Kidney epithelial cell (primary cell): Measurements from ENCODE around the gene COBLL1. TPM values are rescaled to one million over a fixed set of nuclear protein-coding genes. Genes with fewer than 3 reads are reported as not detected.

Experiments used
- DNase-seq: peaks from one replicate; pipeline ENCODE4 v3.0.0-alpha.2; 2010; ENCODE audit warnings: low read depth
- H3K27me3 ChIP-seq: 2 replicates; pipeline ENCODE4 v1.6.0; 2011; ENCODE audit warnings: low read length; ENCODE audit not compliant: control insufficient read depth, insufficient read depth
- H3K36me3 ChIP-seq: 2 replicates; pipeline ENCODE4 v1.5.1; 2011; ENCODE audit warnings: low read length; ENCODE audit not compliant: control insufficient read depth, insufficient read depth
- H3K4me3 ChIP-seq: 2 replicates; pipeline ENCODE4 v1.5.1; 2011; ENCODE audit warnings: low read depth, mild to moderate bottlenecking, control low read depth, low read length
- CTCF ChIP-seq: IDR thresholded peaks from 2 replicates; pipeline ENCODE4 v1.5.1; 2011; ENCODE audit warnings: mild to moderate bottlenecking, moderate library complexity, low read length, control low read depth, inconsistent platforms; ENCODE audit not compliant: insufficient read depth, poor library complexity, severe bottlenecking
- total RNA-seq: library from RNA; depleted of rRNA; stranded (reverse); fragments of >200 nt; gene quantifications from 2 replicates; pipeline ENCODE4 v1.2.3, GENCODE V29; 2015

Gene COBLL1
- total RNA-seq, 1 donor from 2014 or later, result 57.2 TPM

- TF ChIP-seq CTCF, result no peak
- Histone ChIP-seq H3K4me3 (no peak overlapping the region), H3K36me3 (no peaks in the 10 kb centered on the region), H3K27me3 (no peaks in the 10 kb centered on the region)
- no peak for DNase-seq
Observed at GRCh38 chr2:164802095-164802707, 39.4 kb downstream of the COBLL1 start.

- Histone ChIP-seq H3K36me3 (no peaks in the 10 kb centered on the region), H3K4me3 (no peak overlapping the region), H3K27me3 (no peaks in the 10 kb centered on the region)
- DNase-seq, result no peak
- TF ChIP-seq CTCF, result no peak
Observed at GRCh38 chr2:164800572-164800971, 41.1 kb downstream of the COBLL1 start.

- no peak overlapping the region for H3K4me3 ChIP-seq
- no peaks in the 10 kb centered on the region for H3K27me3 ChIP-seq
- no peaks in the 10 kb centered on the region for H3K36me3 ChIP-seq
- no peak for TF ChIP-seq CTCF
- no peak for DNase-seq
Observed at GRCh38 chr2:164797627-164798026, 44.0 kb downstream of the COBLL1 start.

- no peak for TF ChIP-seq CTCF
- H3K4me3 ChIP-seq, result no peak overlapping the region
- H3K27me3 ChIP-seq, result no peaks in the 10 kb centered on the region
- no peak for DNase-seq
- no peaks in the 10 kb centered on the region for H3K36me3 ChIP-seq
Observed at GRCh38 chr2:164796999-164797398, 44.6 kb downstream of the COBLL1 start.

- no peaks in the 10 kb centered on the region for H3K36me3 ChIP-seq
- no peak overlapping the region for H3K4me3 ChIP-seq
- no peak for DNase-seq
- H3K27me3 ChIP-seq, result no peaks in the 10 kb centered on the region
- TF ChIP-seq CTCF, result no peak
Observed at GRCh38 chr2:164794432-164795231, 47.0 kb downstream of the COBLL1 start.
